H1 (cell line): Measurements from ENCODE around the gene NDUFA11. TPM values are rescaled to one million over a fixed set of nuclear protein-coding genes. Genes with fewer than 3 reads are reported as not detected.

ENCODE experiments used
- KDM1A ChIP-seq: fragments of 200-600, 300-600 bp; sonication (generic); IDR thresholded peaks from 2 replicates; pipeline ENCODE4 v1.7.1; 2016; ENCODE audit warnings: mild to moderate bottlenecking, low read length, borderline replicate concordance
- SAP30 ChIP-seq: fragments of 300-600 bp; sonication (generic); IDR thresholded peaks from 2 replicates; pipeline ENCODE4 v1.7.1; 2012; ENCODE audit warnings: low read length, moderate library complexity, mild to moderate bottlenecking, inconsistent platforms; ENCODE audit not compliant: insufficient read depth, insufficient replicate concordance
- SIRT6 ChIP-seq: IDR thresholded peaks from one replicate; pipeline ENCODE4 v1.7.1; 2012; ENCODE audit warnings: low read length, inconsistent platforms
- polyA plus RNA-seq, 7 experiments: library from polyadenylated mRNA; depleted of rRNA in 3 of 7; stranded (reverse) in 5 of 7; unstranded in 2 of 7; fragments of >200 nt in 5 of 7; fragments of 200-250 nt in 2 of 7; gene quantifications; 1 replicate in 5 of 7; 2 replicates in 1 of 7; 4 replicates in 1 of 7; pipeline versions ENCODE4 v1.2.1 to v1.2.3, GENCODE V29; 2011 to 2013; ENCODE audit warnings: missing spikeins in 2 of 7, mixed read lengths in 2 of 7
- total RNA-seq: library from RNA; stranded (reverse); fragmentation: NEBNext Ultra II Directional; extraction: Animal tissue kit (Norgen Biotek cat#: 25700); gene quantifications from 2 replicates; pipeline ENCODE4 v1.2.1, GENCODE V29; 2021

NDUFA11 gene
- total and polyA plus RNA-seq, 2 of the 8 experiments (the other 6 are each of a cell fraction or from before 2014, with no cell fraction given): 205 to 1,037 TPM

GRCh38 chr19:5931251-5931650, 27.7 kb upstream of the NDUFA11 start (continued):
- TF ChIP-seq KDM1A: no peak
- TF ChIP-seq SIRT6: no peak
- no peak for TF ChIP-seq SAP30
